B cell (primary cell): ENCODE results near the gene NTHL1. TPM values are rescaled to one million over a fixed set of nuclear protein-coding genes. Genes with fewer than 3 reads are reported as not detected.
A peak's percentile ranks its signal among the peaks of the same experiment; 100 is the strongest.

ENCODE experiments used
- ATAC-seq: fragments of 200-7000 bp; cut with Tn5 transposase; one replicate; pipeline ENCODE4 v1.10.0; 2021; ENCODE audit warnings: low read depth, mild to moderate bottlenecking, moderate number of reproducible peaks, moderate library complexity
- CTCF ChIA-PET: fragments of 350-600 bp; sonication (Branson Sonifier 250); formaldehyde crosslinking; loops from one replicate; lab custom pipeline; 2021; ENCODE audit warnings: antibody characterized with exemption, inconsistent platforms; lab: Charles Lee
- POLR2A ChIA-PET: fragments of 350-600 bp; sonication (Branson Sonifier 250); formaldehyde crosslinking; loops from one replicate; lab custom pipeline; 2021; ENCODE audit warnings: antibody characterized with exemption; lab: Charles Lee
- DNase-seq: peaks from one replicate; pipeline ENCODE4 v3.0.0; 2013
- H2AFZ ChIP-seq: 2 replicates; pipeline ENCODE4 v1.6.1; 2012; ENCODE audit warnings: mild to moderate bottlenecking, low read depth, low read length; ENCODE audit not compliant: insufficient read depth, poor library complexity, severe bottlenecking
- H3K27ac ChIP-seq, 2 donors: 1 replicate in 1 of 2; 2 replicates in 1 of 2; pipeline ENCODE4 v1.5.1; 2012 to 2013; ENCODE audit warnings: low read length in 2 of 2, mild to moderate bottlenecking in 2 of 2, moderate library complexity in 1 of 2
- H3K27me3 ChIP-seq, 4 experiments: fragments of 200-600 bp in 1 of 4; sonication (generic) in 1 of 4; replicated peaks in 1 of 4; 1 replicate in 2 of 4; 2 replicates in 2 of 4; pipeline versions ENCODE4 v1.6.1 to v1.7.0; 2013 to 2016; ENCODE audit warnings: low read length in 3 of 4, mild to moderate bottlenecking in 2 of 4, mixed read lengths in 1 of 4, moderate library complexity in 1 of 4; ENCODE audit not compliant: insufficient read depth in 4 of 4, control insufficient read depth in 3 of 4; ENCODE audit errors: control extremely low read depth in 1 of 4
- H3K36me3 ChIP-seq, 2 experiments: replicated peaks in 1 of 2; 1 replicate in 1 of 2; 2 replicates in 1 of 2; pipeline versions ENCODE4 v1.6.1 to v1.7.1; 2013; ENCODE audit warnings: low read length in 1 of 2; ENCODE audit not compliant: insufficient read depth in 2 of 2, control insufficient read depth in 1 of 2; ENCODE audit errors: control extremely low read depth in 1 of 2, extremely low read depth in 1 of 2
- H3K4me1 ChIP-seq, 2 donors: fragments of 200-600 bp in 1 of 2; sonication (generic) in 1 of 2; 1 replicate in 1 of 2; 2 replicates in 1 of 2; pipeline versions ENCODE4 v1.5.1 to v1.6.1; 2013 to 2017; ENCODE audit warnings: low read length in 2 of 2; ENCODE audit not compliant: control insufficient read depth in 2 of 2, insufficient read depth in 2 of 2
- H3K4me2 ChIP-seq: replicated peaks from 2 replicates; pipeline ENCODE3; 2012; ENCODE audit warnings: mild to moderate bottlenecking, low read depth, low read length; ENCODE audit not compliant: poor library complexity, severe bottlenecking
- H3K4me3 ChIP-seq, 5 experiments: fragments of 200-600 bp in 1 of 5; sonication (generic) in 1 of 5; 1 replicate in 3 of 5; 2 replicates in 2 of 5; pipeline versions ENCODE4 v1.5.1 to v1.7.0; 2011 to 2016; ENCODE audit warnings: low read length in 4 of 5, mild to moderate bottlenecking in 4 of 5, low read depth in 2 of 5, control low read depth in 1 of 5, moderate library complexity in 1 of 5; ENCODE audit not compliant: insufficient read depth in 1 of 5; ENCODE audit errors: control extremely low read depth in 1 of 5, extremely low read depth in 1 of 5
- H3K79me2 ChIP-seq: fragments of 200-600 bp; sonication (generic); one replicate; pipeline ENCODE4 v1.6.0; 2016; ENCODE audit warnings: low read length; ENCODE audit not compliant: control insufficient read depth, insufficient read depth
- H3K9ac ChIP-seq: fragments of 200-600 bp; sonication (generic); 2 replicates; pipeline ENCODE4 v1.6.1; 2017; ENCODE audit warnings: mild to moderate bottlenecking, low read length, moderate library complexity
- H3K9me3 ChIP-seq, 3 donors: one replicate each; pipeline versions ENCODE4 v1.6.1 to v1.7.1; 2013; ENCODE audit warnings: low read length in 2 of 3; ENCODE audit not compliant: control insufficient read depth in 2 of 3, insufficient read depth in 1 of 3; ENCODE audit errors: control extremely low read depth in 1 of 3
- H4K20me1 ChIP-seq: 2 replicates; pipeline ENCODE4 v1.6.0; 2012; ENCODE audit warnings: mild to moderate bottlenecking, low read length; ENCODE audit not compliant: insufficient read depth, control insufficient read depth, poor library complexity, severe bottlenecking
- H3K27ac Mint-ChIP-seq: one replicate; pipeline ENCODE4 v1.8.0; 2021; ENCODE audit warnings: mixed read lengths
- H3K27me3 Mint-ChIP-seq: one replicate; pipeline ENCODE4 v1.8.0; 2021; ENCODE audit warnings: mixed read lengths
- H3K4me1 Mint-ChIP-seq: one replicate; pipeline ENCODE4 v1.8.0; 2021; ENCODE audit warnings: mixed read lengths
- H3K4me3 Mint-ChIP-seq: one replicate; pipeline ENCODE4 v1.8.0; 2021; ENCODE audit warnings: mixed read lengths
- H3K9me3 Mint-ChIP-seq: one replicate; pipeline ENCODE4 v1.8.0; 2022; ENCODE audit warnings: mixed read lengths; ENCODE audit not compliant: insufficient read depth
- CTCF ChIP-seq: fragments of 200-600 bp; IDR thresholded peaks from one replicate; pipeline ENCODE4 v1.8.0; 2022; ENCODE audit warnings: antibody characterized with exemption, mild to moderate bottlenecking
- EZH2 ChIP-seq: IDR thresholded peaks from 2 replicates; pipeline ENCODE4 v1.6.1; 2012; ENCODE audit warnings: borderline replicate concordance, low read depth, mild to moderate bottlenecking, moderate library complexity, low read length; ENCODE audit not compliant: insufficient read depth, poor library complexity, severe bottlenecking
- WGBS: methylation state at CpG from one replicate; pipeline ENCODE4 v1.1.5; 2013; ENCODE audit warnings: missing lambda C conversion rate; ENCODE audit not compliant: insufficient coverage; 5-methylcytosine and 5-hydroxymethylcytosine counted together
- intact Hi-C: fragments of 100-400 bp; cut with micrococcal nuclease; formaldehyde crosslinking; loops from one replicate; pipeline ENCODE4 v1.10.0; 2022
- polyA plus RNA-seq: library from polyadenylated mRNA; depleted of rRNA; stranded (reverse); fragments of >200 nt; gene quantifications from 2 replicates; pipeline ENCODE4 v1.2.3, GENCODE V29; 2012
- total RNA-seq, 2 donors: library from RNA; stranded (reverse); fragments of 120-200 nt in 1 of 2; gene quantifications; 1 replicate in 1 of 2; 2 replicates in 1 of 2; pipeline versions ENCODE4 v1.2.3 to v1.2.4, GENCODE V29; 2013 to 2022

NTHL1 gene
- total and polyA plus RNA-seq, 2 donors (not counting 1 experiment from before 2014, with no cell fraction given) = 17.5 to 27.6 TPM

GRCh38 chr16:1992704-1993317 lies 54.8 kb downstream of the NTHL1 start:
- Mint-ChIP-seq H3K9me3 (no peaks in the 10 kb centered on the region), H3K4me3 (no peak overlapping the region), H3K27me3 (no peaks in the 10 kb centered on the region), H3K27ac (no peak overlapping the region), H3K4me1 (peaks cover 33% of the 10 kb centered on the region)
- ChIA-PET CTCF (interaction anchor here (1.4 to 5.5 kb wide), 2 partner anchors 11 to 28 kb away, joined by 3 to 32 read pairs; partner anchors contain the start of gene RPS2), POLR2A (interaction anchor here (0.9 to 3.0 kb wide), 6 partner anchors 10 to 162 kb away, joined by 6 to 36 read pairs (median 8); partner anchors contain the start of genes RPS2, TBL3 and TRAF7)
- Histone ChIP-seq H2AFZ (peak overlapping the region; percentile 51), H3K9me3 (peaks cover 0 to 13% (median 0%) of the 10 kb centered on the region in 3 donors), H3K79me2 (no peaks in the 10 kb centered on the region), H3K27me3 (no peaks in the 10 kb centered on the region), H3K4me1 (peaks cover 24 to 35% of the 10 kb centered on the region in 2 donors), H3K36me3 (no peaks in the 10 kb centered on the region), H3K27ac (peak overlapping the region in 1 of 2 donors; percentile 57), H3K9ac (no peak overlapping the region), H3K4me2 (peak overlapping the region; percentile 58), H4K20me1 (no peaks in the 10 kb centered on the region), H3K4me3 (no peak overlapping the region)
- ATAC-seq (no peak), DNase-seq (peak; percentile 53)
- 59% methylated on average over 50 of the region's 50 CpGs for WGBS
- intact Hi-C loops = loop anchor here (1.0 to 10.0 kb wide), 5 partner anchors 16 to 784 kb away; partner anchors contain the start of genes ELOB, MSRB1, TRAF7 and ZNF598
- TF ChIP-seq CTCF (no peak), EZH2 (no peak)
